Stimulated activated CD4-positive, alpha-beta T cell treated with anti-CD3 and anti-CD28 coated beads, Interleukin-2, amount 100 ng/mL, for 48 hours (primary cell): Measurements from ENCODE around the gene USP3.
"Not testable (repeated sequence)": the region's sequence is repeated elsewhere in the genome, so short reads cannot be mapped to it uniquely, and the experiment has no call there.

Source experiments
- DNase-seq, 2 donors: peaks; one replicate each; pipeline ENCODE4 v3.0.0-alpha.2; 2020

The USP3 gene

DNA sequence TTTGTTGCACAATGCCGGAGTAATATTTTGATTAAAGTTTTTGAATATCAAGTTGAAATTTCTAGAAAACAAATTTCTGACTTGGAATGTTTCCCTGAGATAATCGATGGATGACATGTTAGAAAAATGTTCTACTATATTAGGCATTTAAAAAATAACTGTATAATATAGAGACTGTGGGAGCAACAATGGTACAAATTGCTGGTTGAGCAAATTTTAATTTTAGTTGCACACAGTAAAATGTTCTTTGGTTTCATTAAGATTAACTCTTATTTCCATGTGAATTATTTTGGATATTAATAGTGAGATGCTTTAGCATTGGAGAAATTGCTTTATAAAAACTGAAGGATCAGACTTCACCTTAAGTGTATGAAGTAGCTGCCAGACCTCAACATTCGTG is 9.3 kb downstream of the USP3 start:
- DNase-seq: no peak

- no peak for DNase-seq
Measured at GRCh38 chr15:63514531-63514943, 10.1 kb downstream of the USP3 start.

DNA sequence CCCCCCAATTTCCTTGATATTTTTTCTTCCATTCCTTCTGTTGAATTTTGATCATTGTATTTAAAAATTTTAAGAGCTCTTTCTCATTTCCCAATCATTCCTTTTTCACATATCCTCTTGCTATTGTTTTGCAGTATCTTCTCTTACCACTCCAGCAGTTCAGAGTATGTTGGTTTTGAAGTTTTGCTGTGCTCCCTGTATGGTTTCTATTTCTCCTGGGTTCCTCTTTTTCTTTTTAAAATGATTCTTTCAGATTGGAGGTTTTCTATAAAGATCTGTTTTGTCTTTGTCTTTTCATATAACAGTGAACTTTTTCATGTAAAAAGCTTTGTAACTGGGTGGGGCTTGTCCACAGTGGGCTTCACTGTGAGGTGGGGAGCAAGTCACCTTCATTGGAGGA is 12.8 kb downstream of the USP3 start:
- no peak for DNase-seq

GRCh38 chr15:63517628-63518027 is 13.2 kb downstream of the USP3 start:
- no peak for DNase-seq

GRCh38 chr15:63519041-63519440 is 14.6 kb downstream of the USP3 start:
- DNase-seq: no peak

GRCh38 chr15:63519548-63520178 is 15.3 kb downstream of the USP3 start:
- DNase-seq: no peak

GRCh38 chr15:63520462-63520861 is 16.1 kb downstream of the USP3 start:
- not testable (repeated sequence) for DNase-seq

GRCh38 chr15:63522225-63522578 is 17.8 kb downstream of the USP3 start:
- no peak for DNase-seq

- no peak for DNase-seq
Measured at GRCh38 chr15:63523306-63523990, 19.1 kb downstream of the USP3 start.

GRCh38 chr15:63524316-63525015 is 20.1 kb downstream of the USP3 start:
- no peak for DNase-seq

- DNase-seq: no peak
Measured at GRCh38 chr15:63526401-63526800, 22.0 kb downstream of the USP3 start.

DNA sequence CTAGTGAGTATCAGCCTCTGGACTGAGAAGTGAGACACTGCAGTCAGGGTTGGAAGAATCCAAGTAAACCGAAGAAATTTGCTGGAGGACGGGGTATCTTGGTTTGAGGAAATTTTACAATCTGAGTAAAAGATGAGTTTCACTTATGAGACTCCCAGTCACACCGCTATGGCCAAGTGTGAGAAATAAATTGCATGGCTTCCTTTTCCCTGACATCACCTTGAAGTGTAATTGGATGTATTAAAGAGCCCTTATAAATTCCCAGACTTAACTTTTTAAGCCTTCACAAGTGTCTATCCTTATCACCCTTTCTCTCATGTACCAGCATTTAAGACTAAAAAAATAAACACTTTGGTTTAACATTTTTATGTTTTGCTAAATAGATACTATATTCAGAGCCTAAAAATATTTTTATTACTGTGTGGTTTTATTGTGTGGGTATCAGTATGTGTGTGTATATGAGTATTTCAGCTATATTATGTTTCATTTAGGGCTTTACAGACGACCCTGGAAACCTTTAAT is 23.8 kb downstream of the USP3 start:
- DNase-seq: no peak

DNA sequence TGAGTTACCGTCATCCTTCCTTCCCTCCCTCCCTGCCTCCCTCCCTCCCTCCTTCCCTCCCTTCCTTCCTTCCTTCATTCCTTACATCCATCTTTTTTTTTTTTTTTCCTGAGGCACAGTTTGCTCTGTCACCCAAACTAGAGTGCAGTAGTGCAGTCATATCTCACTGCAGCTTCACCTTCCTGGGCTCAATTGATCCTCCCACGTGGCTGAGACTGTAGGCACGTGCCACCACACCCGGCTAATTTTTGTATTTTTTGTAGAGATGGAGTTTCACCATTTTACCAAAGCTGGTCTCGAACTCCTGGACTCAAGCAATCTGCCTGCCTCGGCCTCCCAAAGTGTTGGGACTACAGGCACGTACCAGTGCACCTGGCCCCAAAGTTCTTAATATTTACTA is 25.8 kb downstream of the USP3 start:
- no peak for DNase-seq

- DNase-seq: no peak
Measured at GRCh38 chr15:63530752-63531299, 26.4 kb downstream of the USP3 start.

DNA sequence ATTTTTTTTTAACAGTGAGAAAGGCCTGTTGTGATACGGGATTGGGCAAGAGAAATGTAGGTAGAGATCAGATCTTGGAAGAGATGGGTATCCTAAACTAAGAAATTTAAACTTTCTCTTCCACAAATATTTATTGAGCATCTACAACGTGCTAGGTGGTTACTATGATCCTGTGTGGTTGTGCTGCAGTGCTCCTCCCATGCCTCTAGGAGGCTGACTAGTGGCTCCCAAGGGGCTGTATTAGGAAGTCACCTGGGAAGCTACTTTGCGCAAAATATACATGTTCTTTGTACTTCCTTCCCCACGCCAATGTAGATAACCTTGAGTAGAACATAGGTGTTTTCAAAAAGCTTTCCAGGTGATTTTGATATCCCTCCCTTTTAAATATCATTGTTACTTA is 27.2 kb downstream of the USP3 start:
- DNase-seq: no peak

- no peak for DNase-seq
Measured at GRCh38 chr15:63532307-63532744, 27.9 kb downstream of the USP3 start.

GRCh38 chr15:63534888-63535287 is 30.5 kb downstream of the USP3 start:
- DNase-seq: not testable (repeated sequence)

DNA sequence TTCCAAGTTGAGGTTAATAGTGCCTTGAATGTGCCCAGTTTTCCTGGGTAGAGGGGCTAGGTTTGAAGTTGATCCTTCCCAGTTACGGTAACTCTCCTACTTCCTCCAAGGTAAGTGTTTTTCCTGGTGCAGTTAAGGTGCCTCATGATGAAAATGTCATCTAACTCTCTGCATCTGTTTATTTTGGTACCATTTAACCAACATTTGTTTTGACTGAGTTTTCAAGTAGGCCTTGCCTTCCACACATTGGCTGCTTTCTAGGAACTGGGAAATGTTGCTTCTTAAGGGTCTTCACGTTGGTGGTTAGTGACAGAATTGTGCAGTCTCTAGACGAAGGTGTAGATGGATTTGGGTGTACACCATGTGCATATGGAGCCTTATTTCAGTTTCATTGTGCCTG is 31.3 kb downstream of the USP3 start:
- DNase-seq: no peak

GRCh38 chr15:63538876-63539275 is 34.5 kb downstream of the USP3 start:
- DNase-seq: no peak

DNA sequence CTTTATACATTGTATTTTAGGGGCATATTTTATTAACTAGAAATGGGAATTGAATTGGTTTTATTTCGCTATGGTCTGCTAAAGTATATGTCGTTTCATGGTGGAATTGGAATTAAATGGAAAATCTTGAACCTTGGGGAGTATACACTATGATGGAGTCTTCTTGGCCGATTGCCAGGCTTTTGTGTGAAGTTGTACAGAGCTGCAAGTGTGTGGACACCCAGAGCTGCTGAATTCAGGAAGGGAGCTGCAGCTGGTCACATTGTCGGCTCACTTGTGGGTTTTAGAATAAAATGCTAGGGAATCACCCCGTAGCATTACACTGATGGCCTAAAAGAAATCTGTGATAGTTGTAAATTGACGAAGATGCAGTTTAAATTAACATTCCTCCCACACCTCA is 35.1 kb downstream of the USP3 start:
- DNase-seq: no peak

DNA sequence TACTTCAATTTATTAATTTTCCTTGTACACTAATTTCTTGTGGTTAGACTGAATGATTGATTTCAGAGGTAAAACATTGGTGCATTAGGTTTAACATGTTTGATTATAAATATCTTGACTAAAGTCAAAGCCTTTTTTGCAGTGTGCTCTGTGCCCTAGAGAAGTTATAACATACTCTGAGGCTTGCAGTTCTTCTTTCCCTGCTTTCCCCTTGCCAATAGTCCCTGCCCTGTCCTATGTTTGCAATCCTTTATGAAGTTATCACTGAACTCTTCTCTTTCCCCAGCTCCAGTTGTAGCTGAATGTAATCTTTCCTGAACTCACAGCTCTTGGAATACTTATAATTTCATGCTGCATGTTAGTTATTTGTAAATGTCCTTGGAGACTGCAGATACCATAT is 35.6 kb downstream of the USP3 start:
- DNase-seq: no peak

DNA sequence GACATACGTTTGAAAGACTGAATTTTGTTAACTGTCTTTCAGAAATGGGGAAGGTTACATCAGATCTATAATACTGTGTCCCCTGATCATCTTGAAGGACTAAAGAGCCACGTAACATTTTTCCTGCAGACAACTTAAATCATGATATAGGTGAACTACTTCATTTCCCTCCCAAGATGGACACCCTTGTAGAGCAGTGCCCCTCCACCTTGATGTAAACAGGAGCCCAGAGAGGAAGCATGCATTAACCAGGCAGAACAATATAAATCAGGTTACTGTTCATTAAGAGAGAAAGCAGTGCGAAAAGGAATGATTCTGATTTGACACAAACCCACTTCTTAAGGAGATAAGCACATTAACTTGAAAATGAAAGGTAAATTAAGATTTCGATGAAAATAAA is 36.1 kb downstream of the USP3 start:
- DNase-seq: no peak

DNA sequence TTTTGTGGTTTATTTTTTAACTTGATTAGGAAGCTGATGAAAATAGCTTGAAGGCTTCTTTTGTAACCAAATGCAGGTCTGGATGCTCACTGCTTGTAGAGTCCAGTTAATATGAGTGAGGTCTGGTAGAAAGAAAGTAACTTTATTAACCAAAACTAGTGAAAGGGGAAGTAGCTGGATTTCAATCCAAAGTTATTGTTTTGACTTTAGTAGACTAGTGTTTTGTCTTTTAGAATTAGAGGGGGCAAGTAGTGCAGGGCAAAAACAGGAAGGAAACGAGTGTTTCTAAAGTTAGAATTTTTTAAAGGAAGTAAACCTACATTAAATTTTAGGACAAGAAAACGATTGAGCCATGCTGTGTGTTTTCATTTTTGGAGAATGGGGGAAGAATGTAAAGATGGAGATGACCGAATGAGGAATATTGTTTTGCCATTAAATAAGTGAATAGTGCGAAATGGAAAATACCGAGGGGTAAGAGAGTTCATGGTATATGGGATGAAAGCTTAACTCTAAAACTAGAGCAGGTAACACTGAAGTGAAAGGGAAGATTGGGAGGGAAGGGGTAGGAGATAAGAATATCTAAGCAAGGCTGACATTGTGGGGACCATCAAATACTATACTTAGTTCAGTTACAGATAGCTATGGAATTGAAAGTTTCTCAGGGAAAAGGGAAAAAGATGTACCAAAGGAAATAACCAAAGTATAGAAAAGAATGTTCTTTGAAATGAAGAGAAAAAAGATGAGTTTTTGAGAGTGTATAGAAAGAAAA is 40.0 kb downstream of the USP3 start:
- DNase-seq: no peak
